Nephron (organoid): ENCODE measurements around the gene OSTM1.
"Not testable (repeated sequence)": the region's sequence is repeated elsewhere in the genome, so short reads cannot be mapped to it uniquely, and the experiment has no call there.

Experiments
- H3K27ac Mint-ChIP-seq, 3 experiments: 2 replicates each; pipeline ENCODE4 v1.8.0; 2020; ENCODE audit warnings: mixed read lengths in 3 of 3, mild to moderate bottlenecking in 2 of 3, moderate library complexity in 1 of 3
- H3K27me3 Mint-ChIP-seq: 2 replicates; pipeline ENCODE4 v1.8.0; 2021; ENCODE audit warnings: low read depth, mild to moderate bottlenecking, moderate library complexity, mixed read lengths
- H3K36me3 Mint-ChIP-seq: 2 replicates; pipeline ENCODE4 v1.8.0; 2020; ENCODE audit warnings: low read depth, mixed read lengths
- H3K4me1 Mint-ChIP-seq: 2 replicates; pipeline ENCODE4 v1.8.0; 2020; ENCODE audit warnings: mixed read lengths
- H3K4me3 Mint-ChIP-seq, 3 experiments: 2 replicates each; pipeline ENCODE4 v1.8.0; 2020; ENCODE audit warnings: mild to moderate bottlenecking in 3 of 3, mixed read lengths in 3 of 3, moderate library complexity in 2 of 3
- H3K9me3 Mint-ChIP-seq: 2 replicates; pipeline ENCODE4 v1.8.0; 2020; ENCODE audit warnings: mixed read lengths
- TF ChIP-seq, protein P1 (sequence below), 3 experiments: fragments of 200-600 bp; sonication (generic); IDR thresholded peaks; one replicate each; pipeline ENCODE4 v1.5.0; 2021; ENCODE audit warnings: antibody characterized with exemption in 3 of 3; ENCODE audit not compliant: unreplicated experiment in 3 of 3

OSTM1 gene

GRCh38 chr6:108027056-108027455 lies 47.5 kb downstream of the OSTM1 start:
- Mint-ChIP-seq H3K27ac (no peak overlapping the region), H3K4me3 (no peak overlapping the region), H3K4me1 (peaks cover 14% of the 10 kb centered on the region), H3K9me3 (no peaks in the 10 kb centered on the region), H3K36me3 (no peaks in the 10 kb centered on the region), H3K27me3 (no peaks in the 10 kb centered on the region)
- TF ChIP-seq, protein P1, sequence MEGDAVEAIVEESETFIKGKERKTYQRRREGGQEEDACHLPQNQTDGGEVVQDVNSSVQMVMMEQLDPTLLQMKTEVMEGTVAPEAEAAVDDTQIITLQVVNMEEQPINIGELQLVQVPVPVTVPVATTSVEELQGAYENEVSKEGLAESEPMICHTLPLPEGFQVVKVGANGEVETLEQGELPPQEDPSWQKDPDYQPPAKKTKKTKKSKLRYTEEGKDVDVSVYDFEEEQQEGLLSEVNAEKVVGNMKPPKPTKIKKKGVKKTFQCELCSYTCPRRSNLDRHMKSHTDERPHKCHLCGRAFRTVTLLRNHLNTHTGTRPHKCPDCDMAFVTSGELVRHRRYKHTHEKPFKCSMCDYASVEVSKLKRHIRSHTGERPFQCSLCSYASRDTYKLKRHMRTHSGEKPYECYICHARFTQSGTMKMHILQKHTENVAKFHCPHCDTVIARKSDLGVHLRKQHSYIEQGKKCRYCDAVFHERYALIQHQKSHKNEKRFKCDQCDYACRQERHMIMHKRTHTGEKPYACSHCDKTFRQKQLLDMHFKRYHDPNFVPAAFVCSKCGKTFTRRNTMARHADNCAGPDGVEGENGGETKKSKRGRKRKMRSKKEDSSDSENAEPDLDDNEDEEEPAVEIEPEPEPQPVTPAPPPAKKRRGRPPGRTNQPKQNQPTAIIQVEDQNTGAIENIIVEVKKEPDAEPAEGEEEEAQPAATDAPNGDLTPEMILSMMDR (IDR thresholded peaks at IDR 0.05; ENCODE audit: unreplicated experiment in 3 of 3), result no peak

GRCh38 chr6:108024427-108025073 lies 50.0 kb downstream of the OSTM1 start:
- Mint-ChIP-seq H3K9me3 (no peaks in the 10 kb centered on the region), H3K36me3 (no peaks in the 10 kb centered on the region), H3K4me3 (no peak overlapping the region), H3K27me3 (no peaks in the 10 kb centered on the region), H3K27ac (no peak overlapping the region), H3K4me1 (peaks cover 7% of the 10 kb centered on the region)
- TF ChIP-seq, protein P1 (IDR thresholded peaks at IDR 0.05; ENCODE audit: unreplicated experiment in 3 of 3), result no peak

GRCh38 chr6:108020472-108021116 lies 53.9 kb downstream of the OSTM1 start:
- Mint-ChIP-seq H3K4me3 (no peak overlapping the region), H3K9me3 (peaks cover 11% of the 10 kb centered on the region), H3K27ac (no peak overlapping the region), H3K4me1 (no peaks in the 10 kb centered on the region), H3K27me3 (peaks cover 9% of the 10 kb centered on the region), H3K36me3 (peaks cover 6% of the 10 kb centered on the region)
- TF ChIP-seq, protein P1 (IDR thresholded peaks at IDR 0.05; ENCODE audit: unreplicated experiment in 3 of 3), result no peak

GRCh38 chr6:108016283-108016682 lies 58.3 kb downstream of the OSTM1 start:
- H3K4me1 Mint-ChIP-seq, H3K27ac Mint-ChIP-seq: not testable (repeated sequence)

DNA sequence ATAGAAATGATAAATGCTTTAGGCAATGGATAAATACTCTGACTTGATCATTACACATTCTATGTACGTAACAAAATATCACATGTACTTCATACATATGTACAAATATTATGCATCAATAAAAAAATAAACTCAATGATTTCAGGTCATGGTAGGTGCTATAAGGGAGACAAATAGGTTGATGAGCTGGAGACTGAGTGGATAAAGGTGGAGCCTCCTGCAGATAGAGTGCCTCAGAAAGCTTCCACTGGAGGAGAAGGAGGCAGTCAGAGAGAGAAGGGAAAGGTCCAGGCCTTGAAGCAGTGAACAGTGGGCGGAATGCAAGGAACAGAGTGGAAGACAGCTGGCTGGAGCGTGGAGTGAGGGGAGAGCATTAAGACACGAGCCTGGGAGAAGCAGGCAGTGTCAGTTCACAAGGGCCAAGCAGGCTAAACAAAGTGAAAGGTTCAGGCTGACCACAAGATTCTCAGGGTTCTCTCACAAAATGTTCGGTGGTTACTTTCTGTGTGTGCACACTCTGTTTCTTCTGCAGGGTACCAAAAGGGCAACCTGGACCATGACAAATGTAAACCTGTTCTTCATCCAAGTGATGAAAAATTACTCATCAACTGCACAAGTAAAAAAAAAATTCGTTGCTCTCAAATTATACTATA lies 60.6 kb downstream of the OSTM1 start:
- Mint-ChIP-seq H3K27me3 (peaks cover 4% of the 10 kb centered on the region), H3K27ac (no peak overlapping the region), H3K4me1 (no peaks in the 10 kb centered on the region), H3K36me3 (peaks cover 16% of the 10 kb centered on the region), H3K9me3 (peaks cover 28% of the 10 kb centered on the region), H3K4me3 (no peak overlapping the region)
- TF ChIP-seq, protein P1 (IDR thresholded peaks at IDR 0.05; ENCODE audit: unreplicated experiment in 3 of 3), result no peak

More at GRCh38 chr6:108016283-108016682, 58.3 kb downstream of the OSTM1 start:
- not testable (repeated sequence) for H3K27me3 Mint-ChIP-seq, H3K4me3 Mint-ChIP-seq
- Mint-ChIP-seq H3K9me3 (peaks cover 18% of the 10 kb centered on the region), H3K36me3 (peaks cover 11% of the 10 kb centered on the region)

GRCh38 chr6:108009894-108010293 lies 64.6 kb downstream of the OSTM1 start:
- H3K27me3 Mint-ChIP-seq, result no peaks in the 10 kb centered on the region
- no peaks in the 10 kb centered on the region for H3K4me1 Mint-ChIP-seq
- no peak overlapping the region for H3K4me3 Mint-ChIP-seq
- TF ChIP-seq, protein P1 (IDR thresholded peaks at IDR 0.05; ENCODE audit: unreplicated experiment in 3 of 3), result no peak
- peaks cover 27% of the 10 kb centered on the region for H3K9me3 Mint-ChIP-seq
- H3K36me3 Mint-ChIP-seq, result peaks cover 10% of the 10 kb centered on the region
- no peak overlapping the region for H3K27ac Mint-ChIP-seq

DNA sequence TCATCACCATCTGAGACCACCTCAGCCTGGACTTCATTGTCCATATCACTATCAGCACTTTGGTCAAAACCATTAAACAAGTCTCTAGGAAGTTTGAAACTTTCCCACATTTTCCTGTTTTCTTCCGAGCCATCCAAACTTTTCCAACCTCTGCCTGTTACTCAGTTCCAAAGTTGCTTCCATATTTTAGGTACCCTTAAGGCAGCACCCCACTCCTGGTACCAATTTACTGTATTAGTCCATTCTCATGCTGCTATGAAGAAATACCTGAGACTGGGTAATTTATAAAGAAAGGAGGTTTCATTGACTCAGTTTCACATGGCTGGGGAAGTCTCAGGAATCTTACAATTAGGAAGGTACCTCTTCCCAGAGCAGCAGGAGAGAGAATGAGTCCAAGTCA lies 65.3 kb downstream of the OSTM1 start:
- not testable (repeated sequence) for H3K27me3 Mint-ChIP-seq, H3K36me3 Mint-ChIP-seq, H3K4me3 Mint-ChIP-seq, H3K27ac Mint-ChIP-seq, H3K4me1 Mint-ChIP-seq
- peaks cover 24% of the 10 kb centered on the region for H3K9me3 Mint-ChIP-seq
